Measurements from ENCODE around the gene MYO1A. TPM values are rescaled to one million over a fixed set of nuclear protein-coding genes. Genes with fewer than 3 reads are reported as not detected.

Gene MYO1A
- total RNA-seq, 4 donors from 2014 or later = 0.22 to 0.54 (median 0.29) TPM

GRCh38 chr12:57040750-57041149 lies 9.2 kb downstream of the MYO1A start:
- no peaks in the 10 kb centered on the region for H3K9me3 ChIP-seq
- no peak overlapping the region for H3K27ac ChIP-seq
- no peak for TF ChIP-seq POLR2AphosphoS5 (IDR thresholded peaks at IDR 0.05)
- WGBS, 2 donors (ENCODE audit: low coverage in 1 of 2) = 64 to 67% methylated on average over 2 of the region's 2 CpGs
- ATAC-seq = no peak
- H3K4me1 ChIP-seq = no peaks in the 10 kb centered on the region
- H3K36me3 ChIP-seq = no peaks in the 10 kb centered on the region
- H3K4me3 ChIP-seq = no peak overlapping the region
- peaks cover 15% of the 10 kb centered on the region for H3K27me3 ChIP-seq

- no peaks in the 10 kb centered on the region for H3K4me1 ChIP-seq
- no peak overlapping the region for H3K27ac ChIP-seq
- H3K27me3 ChIP-seq = peaks cover 15% of the 10 kb centered on the region
- WGBS, 2 donors (ENCODE audit: low coverage in 1 of 2) = 81 to 85% methylated on average over 4 of the region's 4 CpGs
- no peaks in the 10 kb centered on the region for H3K36me3 ChIP-seq
- ATAC-seq = no peak
- H3K9me3 ChIP-seq = no peaks in the 10 kb centered on the region
- no peak overlapping the region for H3K4me3 ChIP-seq
- no peak for TF ChIP-seq POLR2AphosphoS5 (IDR thresholded peaks at IDR 0.05)
- no peak for TF ChIP-seq POLR2A (IDR thresholded peaks at IDR 0.05)
- TF ChIP-seq CTCF (IDR thresholded peaks at IDR 0.05) = no peak
- TF ChIP-seq EP300 (IDR thresholded peaks at IDR 0.05) = no peak
These were observed 9.7 kb downstream of the MYO1A start for GRCh38 chr12:57040211-57040610.

- H3K27ac ChIP-seq = no peak overlapping the region
- no peak for ATAC-seq
- H3K27me3 ChIP-seq = peaks cover 14% of the 10 kb centered on the region
- H3K9me3 ChIP-seq = no peaks in the 10 kb centered on the region
- no peak overlapping the region for H3K4me3 ChIP-seq
- H3K4me1 ChIP-seq = no peaks in the 10 kb centered on the region
- WGBS, 2 donors (ENCODE audit: low coverage in 1 of 2) = 75 to 82% methylated on average over 2 to 7 of the region's 9 CpGs
- H3K36me3 ChIP-seq = no peaks in the 10 kb centered on the region
- TF ChIP-seq CTCF (IDR thresholded peaks at IDR 0.05) (no peak), POLR2A (IDR thresholded peaks at IDR 0.05) (no peak), EP300 (IDR thresholded peaks at IDR 0.05) (no peak), POLR2AphosphoS5 (IDR thresholded peaks at IDR 0.05) (no peak)
These were observed 10.7 kb downstream of the MYO1A start for GRCh38 chr12:57039016-57039798.

- Histone ChIP-seq H3K27me3 (no peaks in the 10 kb centered on the region), H3K4me1 (no peaks in the 10 kb centered on the region), H3K4me3 (no peak overlapping the region), H3K27ac (no peak overlapping the region), H3K9me3 (no peaks in the 10 kb centered on the region), H3K36me3 (no peaks in the 10 kb centered on the region)
- WGBS, 2 donors (ENCODE audit: low coverage in 1 of 2) = 43 to 67% methylated on average over 1 of the region's 3 CpGs
- TF ChIP-seq CTCF (IDR thresholded peaks at IDR 0.05) = no peak
- no peak for TF ChIP-seq POLR2A (IDR thresholded peaks at IDR 0.05)
- TF ChIP-seq EP300 (IDR thresholded peaks at IDR 0.05) = no peak
- TF ChIP-seq POLR2AphosphoS5 (IDR thresholded peaks at IDR 0.05) = no peak
- ATAC-seq = no peak
These were observed 12.7 kb downstream of the MYO1A start for GRCh38 chr12:57037264-57037663.

GRCh38 chr12:57033431-57033830 lies 16.5 kb downstream of the MYO1A start:
- WGBS, 2 donors (ENCODE audit: low coverage in 1 of 2) = 81 to 100% methylated on average over 3 of the region's 3 CpGs
- no peak overlapping the region for H3K4me3 ChIP-seq
- no peak for TF ChIP-seq CTCF (IDR thresholded peaks at IDR 0.05)
- no peak for TF ChIP-seq POLR2AphosphoS5 (IDR thresholded peaks at IDR 0.05)
- no peak for TF ChIP-seq POLR2A (IDR thresholded peaks at IDR 0.05)
- TF ChIP-seq EP300 (IDR thresholded peaks at IDR 0.05) = no peak
- H3K27me3 ChIP-seq = no peaks in the 10 kb centered on the region
- H3K9me3 ChIP-seq = no peaks in the 10 kb centered on the region
- H3K36me3 ChIP-seq = no peaks in the 10 kb centered on the region
- H3K27ac ChIP-seq = no peak overlapping the region
- ATAC-seq = no peak
- no peaks in the 10 kb centered on the region for H3K4me1 ChIP-seq
